Hematopoietic multipotent progenitor cell treated with erythropoietin and hydrocortisone succinate and interleukin-3 and kit ligand, for 6 days (in vitro differentiated cells): ENCODE data around the gene GAL3ST3.

Experiments used
- DNase-seq: peaks from one replicate; pipeline ENCODE4 v3.0.0-alpha.2; 2015

The GAL3ST3 gene

GRCh38 chr11:66069715-66070603 is 21.0 kb upstream of the GAL3ST3 start, which contains the start of gene PACS1:
TSS of gene PACS1 (plus strand) at chr11:66070272. CDS start at chr11:66070487, 215 bp downstream.
- DNase-seq, result peak; percentile 75

GRCh38 chr11:66068923-66069714 is 20.2 kb upstream of the GAL3ST3 start:
- peak; percentile 75 for DNase-seq

DNA sequence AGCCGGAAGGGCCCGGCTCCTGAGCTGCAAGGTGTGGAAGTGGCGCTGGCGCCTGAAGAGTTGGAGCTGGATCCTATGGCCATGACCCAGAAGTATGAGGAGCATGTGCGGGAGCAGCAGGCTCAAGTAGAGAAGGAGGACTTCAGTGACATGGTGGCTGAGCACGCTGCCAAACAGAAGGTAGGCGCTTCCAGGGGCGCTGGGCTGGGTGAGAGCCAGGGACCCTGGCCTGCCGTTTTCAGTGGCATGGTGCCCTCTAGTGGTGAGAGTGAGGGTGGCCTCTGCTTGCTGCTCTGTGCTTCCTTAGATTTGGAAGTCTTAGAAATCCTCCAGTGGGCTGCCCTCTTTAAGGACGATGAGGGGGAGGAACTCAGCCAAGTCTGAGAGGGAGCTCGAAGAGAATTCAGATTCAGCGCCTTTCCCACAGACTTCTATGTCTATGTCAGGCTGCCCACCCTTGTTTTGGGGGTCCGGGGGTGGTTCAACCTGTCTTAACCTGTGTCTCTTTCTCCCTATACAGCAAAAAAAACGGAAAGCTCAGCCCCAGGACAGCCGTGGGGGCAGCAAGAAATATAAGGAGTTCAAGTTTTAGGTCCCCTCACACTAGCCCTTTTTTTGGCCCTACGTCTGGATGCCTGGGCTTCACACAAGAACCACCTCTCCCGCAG is 19.3 kb upstream of the GAL3ST3 start:
- DNase-seq, result peak; percentile 85

- no peak for DNase-seq
These were observed 18.7 kb upstream of the GAL3ST3 start for GRCh38 chr11:66067640-66068039.

GRCh38 chr11:66066751-66067150 is 17.8 kb upstream of the GAL3ST3 start:
- DNase-seq, result no peak

DNA sequence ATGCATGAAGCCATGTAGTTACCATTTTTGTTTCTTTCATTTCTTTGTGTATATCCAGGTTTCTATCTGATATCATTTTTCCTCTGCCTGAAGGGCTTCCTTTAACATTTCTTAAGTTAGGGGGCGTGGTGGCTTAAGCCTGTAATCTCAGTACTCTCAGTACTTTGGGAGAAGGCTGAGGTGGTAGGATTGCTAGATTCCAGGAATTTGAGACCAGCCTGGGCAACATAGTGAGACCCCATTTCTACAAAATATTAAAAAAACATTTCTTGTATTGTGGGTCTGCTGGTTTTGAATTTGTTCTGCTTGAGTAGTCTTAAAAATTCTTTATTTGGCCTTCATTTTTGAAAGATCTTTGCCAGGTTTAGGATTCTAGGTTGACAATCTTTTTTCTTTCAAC is 15.6 kb upstream of the GAL3ST3 start:
- no peak for DNase-seq

GRCh38 chr11:66063900-66064299 is 14.9 kb upstream of the GAL3ST3 start:
- DNase-seq, result no peak

DNA sequence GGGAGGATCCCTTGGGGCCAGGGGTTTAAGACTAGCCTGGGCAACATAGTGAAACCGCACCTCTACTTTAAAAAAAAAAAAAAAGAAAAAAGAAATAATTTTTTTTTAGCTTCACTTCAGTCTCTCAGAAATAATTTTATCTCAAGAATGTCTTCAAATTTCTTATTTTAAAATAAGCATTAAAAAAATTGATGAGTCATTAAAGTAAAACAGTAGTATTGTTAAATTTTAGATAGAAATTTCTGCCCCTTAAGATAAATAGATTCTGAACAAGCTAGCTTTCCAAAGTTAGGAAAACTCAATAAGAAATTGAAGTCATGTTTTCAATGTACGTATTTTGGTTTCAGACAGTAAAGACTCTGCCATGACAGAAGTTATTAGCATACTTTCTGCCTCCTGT is 13.4 kb upstream of the GAL3ST3 start:
- no peak for DNase-seq

GRCh38 chr11:66061268-66061667 is 12.3 kb upstream of the GAL3ST3 start:
- DNase-seq, result no peak

DNA sequence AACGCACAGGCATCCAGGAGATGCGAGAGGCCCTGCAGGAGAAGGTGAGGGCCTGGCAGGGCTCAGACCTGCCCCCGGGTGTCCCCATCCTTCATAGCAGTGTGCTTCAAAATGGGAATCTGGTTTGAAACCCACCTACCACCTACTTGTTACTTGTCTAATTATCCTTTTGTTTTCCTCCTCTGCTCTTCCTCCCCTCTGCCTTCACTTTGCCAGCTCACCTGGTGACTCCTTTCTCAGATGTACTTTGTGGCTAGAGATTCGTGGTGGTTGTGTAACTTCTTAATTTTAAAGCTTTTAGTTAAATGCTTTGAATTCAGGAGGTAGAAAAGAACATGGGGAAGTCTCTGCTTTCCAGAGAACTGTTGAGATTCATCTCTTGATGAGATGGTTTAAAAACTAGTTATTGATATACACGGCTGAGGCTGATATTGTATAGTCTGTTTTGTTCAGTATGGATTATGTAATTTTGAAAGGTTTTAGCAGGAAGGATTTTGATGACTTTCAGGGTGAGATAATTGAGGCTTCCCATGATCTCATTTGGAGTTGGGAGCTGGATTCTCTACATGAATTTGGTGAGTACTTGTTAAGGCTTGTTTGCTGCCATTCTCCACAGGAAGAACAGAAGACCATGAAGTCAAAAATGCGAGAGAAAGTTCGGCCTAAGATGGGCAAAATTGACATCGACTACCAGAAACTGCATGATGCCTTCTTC is 11.2 kb upstream of the GAL3ST3 start:
- DNase-seq, result no peak

- no peak for DNase-seq
These were observed 7.5 kb upstream of the GAL3ST3 start for GRCh38 chr11:66056501-66056900.

DNA sequence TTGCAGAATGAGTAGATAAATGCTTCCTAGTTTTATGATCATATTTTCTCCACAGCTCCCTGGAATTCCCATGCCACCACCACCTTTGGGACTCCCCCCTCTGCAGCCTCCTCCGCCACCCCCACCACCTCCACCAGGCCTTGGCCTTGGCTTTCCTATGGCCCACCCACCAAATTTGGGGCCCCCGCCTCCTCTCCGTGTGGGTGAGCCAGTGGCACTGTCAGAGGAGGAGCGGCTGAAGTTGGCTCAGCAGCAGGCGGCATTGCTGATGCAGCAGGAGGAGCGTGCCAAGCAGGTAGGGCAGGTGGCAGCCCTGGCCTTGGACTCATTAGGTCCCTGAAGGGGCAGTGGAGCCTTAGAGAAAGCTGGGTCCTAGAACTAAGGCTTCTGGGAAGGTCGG is 6.1 kb upstream of the GAL3ST3 start:
- DNase-seq, result no peak

GRCh38 chr11:66052664-66052982 is 3.7 kb upstream of the GAL3ST3 start:
- peak; percentile 40 for DNase-seq

DNA sequence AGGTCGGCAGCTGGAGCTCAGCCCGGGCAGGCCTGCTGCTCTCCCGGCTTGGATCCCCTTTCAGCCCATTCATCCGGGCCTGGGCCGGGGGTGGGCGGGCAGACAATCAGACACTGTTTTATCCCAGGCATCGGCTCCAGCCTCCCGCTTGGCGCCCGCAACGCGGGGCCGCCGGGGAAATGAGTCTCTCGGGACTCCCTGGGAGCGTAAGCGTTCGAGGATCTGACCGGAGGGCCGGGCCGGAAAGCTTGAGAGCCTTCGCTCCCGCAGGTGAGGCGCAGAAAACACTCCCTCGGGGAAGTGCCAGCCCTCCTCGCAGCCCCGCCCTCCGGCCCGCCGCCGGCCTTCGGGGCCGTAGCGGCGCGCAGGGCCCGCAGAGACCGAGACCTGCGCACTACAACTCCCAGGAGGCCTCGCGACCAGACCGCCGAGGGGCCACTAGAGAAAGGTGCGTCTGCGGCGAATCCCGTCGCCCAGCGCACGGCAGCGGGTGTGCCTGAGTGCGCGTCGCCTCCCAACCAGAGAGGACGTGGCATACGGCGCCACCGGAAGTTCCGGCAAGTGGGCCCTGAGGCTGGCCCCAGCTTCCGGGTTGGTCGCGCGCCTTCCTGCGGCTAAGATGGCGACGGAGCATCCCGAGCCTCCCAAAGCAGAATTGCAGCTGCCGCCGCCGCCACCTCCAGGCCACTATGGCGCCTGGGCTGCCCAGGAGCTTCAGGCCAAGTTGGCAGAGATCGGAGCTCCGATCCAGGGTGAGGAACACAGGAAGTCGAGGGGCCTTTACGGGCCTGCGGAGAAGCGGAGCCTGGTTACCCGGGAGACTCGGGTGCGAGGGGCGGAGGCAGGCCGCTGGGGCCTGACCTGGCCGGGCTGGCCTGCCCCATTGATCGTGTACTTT is 3.1 kb upstream of the GAL3ST3 start, which contains the start of gene SF3B2:
Gene SF3B2, plus strand, starts transcription at position 599 of the 898 bp plus-strand sequence. Its CDS starts 21 bp downstream, at position 620.
- peak; percentile 99 for DNase-seq

DNA sequence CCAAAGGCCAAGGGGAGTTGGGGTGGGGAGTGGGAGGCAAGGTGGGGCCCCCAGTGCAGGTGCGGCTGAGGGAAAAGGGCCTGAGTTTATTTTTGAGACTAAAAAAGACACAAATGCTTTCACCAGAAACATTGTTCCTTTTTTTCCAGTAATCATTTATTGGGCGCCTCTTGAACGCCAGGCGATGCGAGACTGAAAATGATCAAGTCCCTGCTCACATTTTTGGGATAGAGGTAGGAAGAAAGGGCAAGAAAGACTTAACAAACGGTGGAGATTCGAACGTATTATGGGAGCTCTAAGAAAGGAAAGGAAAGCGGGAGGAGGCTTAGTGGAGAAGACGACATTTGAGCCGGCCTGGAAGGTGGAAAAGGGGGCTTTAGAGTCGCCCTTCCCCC is 2.4 kb upstream of the GAL3ST3 start:
- no peak for DNase-seq

DNA sequence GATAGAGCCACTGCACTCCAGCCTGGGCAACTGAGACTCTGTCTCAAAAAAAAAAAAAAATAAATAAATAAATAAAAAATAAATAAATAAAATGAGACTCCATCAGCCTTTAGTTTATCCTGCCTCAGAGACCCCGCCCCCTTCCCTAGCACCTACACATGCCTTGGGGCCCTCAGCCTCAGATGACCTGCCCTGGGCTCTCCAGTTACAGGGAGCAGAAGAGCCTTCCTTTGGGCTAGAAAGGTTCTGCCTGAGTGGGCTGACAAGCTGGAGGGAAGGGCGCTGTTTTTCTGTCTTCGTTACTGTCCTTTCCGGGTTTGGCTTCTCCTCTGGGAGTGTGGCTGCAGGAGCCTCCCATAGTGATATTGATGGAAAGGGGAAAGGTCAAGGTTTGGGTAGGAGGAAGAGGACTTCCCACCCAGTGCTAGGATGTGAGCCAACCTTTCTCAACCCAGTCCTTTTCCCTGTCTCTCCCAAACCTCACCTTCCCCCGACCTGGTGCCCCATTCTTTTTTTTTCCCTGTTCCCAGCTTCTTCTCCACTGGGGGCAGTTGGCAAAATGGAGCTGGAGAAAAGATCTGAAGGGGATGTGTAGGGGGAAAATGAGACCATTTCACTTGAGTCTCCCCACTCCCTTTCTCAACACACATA is 1.7 kb upstream of the GAL3ST3 start:
- DNase-seq, result no peak

DNA sequence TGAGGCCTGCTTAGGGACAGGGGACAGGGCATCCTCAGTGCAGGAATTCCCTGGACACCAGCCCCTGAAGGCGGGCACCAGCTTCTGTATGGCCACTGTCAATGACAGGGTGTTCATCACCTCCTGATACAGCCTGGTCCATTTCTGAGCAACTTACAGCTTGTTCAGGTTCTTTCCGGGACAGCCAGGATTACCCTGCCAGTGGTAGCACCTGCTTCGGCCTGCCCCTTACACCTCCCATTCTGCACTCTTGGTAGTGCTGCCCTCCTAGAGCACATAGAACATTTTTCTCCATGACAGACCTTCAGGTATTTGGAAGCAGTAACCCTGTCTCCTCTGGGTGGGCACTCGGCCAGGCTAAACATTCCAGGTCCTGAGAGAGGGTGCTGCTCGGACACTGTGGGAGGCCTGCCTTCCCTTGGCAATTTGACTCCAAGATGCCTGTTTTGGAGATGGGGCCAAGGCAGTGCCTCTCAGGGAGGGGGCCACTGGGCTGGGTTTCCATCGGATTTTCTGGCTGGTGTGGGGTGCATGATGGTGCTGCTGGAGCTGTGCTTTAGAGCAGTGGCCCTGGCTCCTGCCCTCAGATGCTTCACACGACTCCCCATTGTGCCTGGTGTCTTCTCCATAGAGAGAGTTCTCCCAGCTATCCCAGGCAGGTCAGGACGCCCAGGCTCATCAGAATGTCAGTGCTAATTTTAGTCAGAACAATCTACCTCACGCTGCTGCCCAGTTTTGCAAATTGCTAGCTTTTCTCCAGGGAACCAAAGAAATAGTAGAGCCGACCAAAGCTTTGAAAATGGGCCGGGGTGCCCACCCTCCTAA is 1.2 kb downstream of the GAL3ST3 start:
- no peak for DNase-seq

DNA sequence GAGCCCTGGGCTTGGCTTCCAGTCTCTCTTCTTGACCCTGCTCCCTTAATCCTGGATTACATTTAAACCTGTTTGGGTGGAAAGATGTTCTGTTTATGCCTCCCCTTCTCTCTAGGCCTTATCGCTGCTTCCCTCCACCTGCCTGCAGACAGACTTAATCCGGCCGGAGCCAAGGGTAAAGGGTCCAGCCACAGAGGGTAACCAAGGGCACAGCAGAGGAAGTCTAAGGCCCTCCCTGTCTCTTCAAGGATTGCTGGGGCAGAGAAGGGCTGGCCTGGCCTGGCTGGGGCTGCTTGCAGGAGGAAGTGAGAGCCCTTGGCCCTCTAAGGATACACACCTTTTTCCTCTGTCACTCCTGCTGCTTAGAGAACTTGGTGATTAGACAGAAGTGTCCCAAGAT is 2.1 kb downstream of the GAL3ST3 start:
- no peak for DNase-seq

DNA sequence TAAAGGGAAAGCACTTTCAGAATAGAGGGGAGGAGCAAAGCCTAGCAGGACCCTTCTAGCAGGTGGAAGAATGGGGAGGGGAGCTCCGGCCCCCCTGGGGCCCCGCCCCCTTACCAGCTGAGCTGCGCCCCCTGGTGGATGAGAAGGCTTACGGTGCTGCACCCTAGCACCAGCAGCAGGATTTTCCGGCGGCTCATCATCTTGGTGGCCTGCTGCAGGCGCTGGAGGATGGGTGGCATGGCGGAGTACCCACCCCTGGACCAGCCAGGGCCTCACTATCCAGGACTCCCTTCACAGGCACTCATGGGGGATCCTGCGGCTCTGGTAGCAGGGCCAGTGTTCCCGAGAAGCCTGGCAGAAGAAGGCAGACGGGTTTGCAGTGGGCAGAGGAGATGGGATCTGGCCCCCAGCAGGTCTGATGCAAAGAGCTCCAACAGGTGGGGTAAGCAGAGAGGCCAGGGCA is 3.8 kb downstream of the GAL3ST3 start:
- DNase-seq, result peak; percentile 90

DNA sequence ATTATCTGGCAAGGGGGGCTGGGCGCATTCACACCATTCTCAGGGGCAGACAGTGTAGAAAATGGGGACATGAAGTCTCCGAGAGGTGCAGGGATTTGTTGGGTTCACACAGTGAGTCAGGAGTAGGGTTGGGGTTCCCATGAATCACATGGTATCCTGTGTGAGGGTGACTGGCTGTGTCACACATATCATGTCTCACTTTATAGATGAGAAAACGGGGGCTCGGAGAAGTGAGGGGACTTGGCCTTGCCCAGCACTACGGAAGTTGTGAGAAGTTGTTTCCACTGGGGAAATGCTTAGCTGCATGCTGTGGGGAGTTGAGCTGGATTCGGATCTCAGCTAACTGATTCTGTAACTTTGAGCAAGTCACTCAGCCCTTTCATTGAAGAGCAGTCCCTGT is 4.2 kb downstream of the GAL3ST3 start:
- DNase-seq, result no peak
